Upper lobe of left lung (tissue), 4 donors: ENCODE results near the gene MTA2.

Experiments
- EP300 ChIP-seq, 4 donors: sonication (generic); formaldehyde crosslinking; IDR thresholded peaks; one replicate each; pipeline ENCODE4 v1.5.1; 2017; ENCODE audit warnings: antibody characterized with exemption in 4 of 4, control low read depth in 2 of 4
- POLR2A ChIP-seq, 4 donors: fragments of 450-650 bp; IDR thresholded peaks; one replicate each; pipeline ENCODE4 v1.5.1; 2016 to 2017; ENCODE audit warnings: antibody characterized with exemption in 4 of 4, mild to moderate bottlenecking in 2 of 4
- POLR2AphosphoS5 ChIP-seq, 2 donors: sonication (generic); formaldehyde crosslinking; IDR thresholded peaks; one replicate each; pipeline ENCODE4 v1.5.1; 2017; ENCODE audit warnings: antibody characterized with exemption in 2 of 2
- TF ChIP-seq, protein P1 (sequence below), 6 experiments: fragments of 450-650 bp in 4 of 6; fragments of 200-600 bp in 2 of 6; sonication (generic) in 2 of 6; IDR thresholded peaks; one replicate each; pipeline ENCODE4 v1.5.1; 2016 to 2019; ENCODE audit warnings: antibody characterized with exemption in 6 of 6

DNA sequence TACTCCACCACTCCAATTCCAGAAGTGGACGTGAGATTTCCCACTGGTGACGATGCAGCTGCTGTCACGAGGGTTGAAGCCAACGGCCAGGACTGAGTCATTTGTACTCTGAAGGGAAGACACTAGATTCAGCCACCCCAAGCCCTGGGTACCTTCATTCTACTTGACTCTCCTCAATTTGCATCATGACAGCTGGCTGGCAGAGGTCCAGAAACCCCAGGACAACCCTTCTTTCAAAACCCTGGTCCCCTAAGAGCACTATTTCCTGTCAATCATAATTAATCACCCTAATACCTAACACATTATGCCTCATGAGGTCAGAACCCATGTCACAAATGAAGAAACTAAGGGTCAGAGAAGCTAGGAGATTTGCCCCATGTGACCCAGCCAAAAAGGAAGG lies 6.0 kb upstream of the MTA2 start:
- TF ChIP-seq POLR2AphosphoS5 (IDR thresholded peaks at IDR 0.05) (no peak), POLR2A (IDR thresholded peaks at IDR 0.05) (no peak), EP300 (IDR thresholded peaks at IDR 0.05) (no peak)
- TF ChIP-seq, protein P1, sequence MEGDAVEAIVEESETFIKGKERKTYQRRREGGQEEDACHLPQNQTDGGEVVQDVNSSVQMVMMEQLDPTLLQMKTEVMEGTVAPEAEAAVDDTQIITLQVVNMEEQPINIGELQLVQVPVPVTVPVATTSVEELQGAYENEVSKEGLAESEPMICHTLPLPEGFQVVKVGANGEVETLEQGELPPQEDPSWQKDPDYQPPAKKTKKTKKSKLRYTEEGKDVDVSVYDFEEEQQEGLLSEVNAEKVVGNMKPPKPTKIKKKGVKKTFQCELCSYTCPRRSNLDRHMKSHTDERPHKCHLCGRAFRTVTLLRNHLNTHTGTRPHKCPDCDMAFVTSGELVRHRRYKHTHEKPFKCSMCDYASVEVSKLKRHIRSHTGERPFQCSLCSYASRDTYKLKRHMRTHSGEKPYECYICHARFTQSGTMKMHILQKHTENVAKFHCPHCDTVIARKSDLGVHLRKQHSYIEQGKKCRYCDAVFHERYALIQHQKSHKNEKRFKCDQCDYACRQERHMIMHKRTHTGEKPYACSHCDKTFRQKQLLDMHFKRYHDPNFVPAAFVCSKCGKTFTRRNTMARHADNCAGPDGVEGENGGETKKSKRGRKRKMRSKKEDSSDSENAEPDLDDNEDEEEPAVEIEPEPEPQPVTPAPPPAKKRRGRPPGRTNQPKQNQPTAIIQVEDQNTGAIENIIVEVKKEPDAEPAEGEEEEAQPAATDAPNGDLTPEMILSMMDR (IDR thresholded peaks at IDR 0.05): no peak
